K562 treated with DMSO at 1 percent for 24 hours (cell line): ENCODE measurements around the gene DDHD1. TPM values are rescaled to one million over a fixed set of nuclear protein-coding genes. Genes with fewer than 3 reads are reported as not detected.

ENCODE experiments used
- total RNA-seq: library from RNA; unstranded; fragments of 300-600 nt; gene quantifications from 2 replicates; pipeline ENCODE4 v1.2.3, GENCODE V29; 2022; ENCODE audit warnings: low read depth; ENCODE audit not compliant: insufficient read depth

Gene DDHD1
- total RNA-seq = 3.3 and 3.5 TPM in 2 replicates

DNA sequence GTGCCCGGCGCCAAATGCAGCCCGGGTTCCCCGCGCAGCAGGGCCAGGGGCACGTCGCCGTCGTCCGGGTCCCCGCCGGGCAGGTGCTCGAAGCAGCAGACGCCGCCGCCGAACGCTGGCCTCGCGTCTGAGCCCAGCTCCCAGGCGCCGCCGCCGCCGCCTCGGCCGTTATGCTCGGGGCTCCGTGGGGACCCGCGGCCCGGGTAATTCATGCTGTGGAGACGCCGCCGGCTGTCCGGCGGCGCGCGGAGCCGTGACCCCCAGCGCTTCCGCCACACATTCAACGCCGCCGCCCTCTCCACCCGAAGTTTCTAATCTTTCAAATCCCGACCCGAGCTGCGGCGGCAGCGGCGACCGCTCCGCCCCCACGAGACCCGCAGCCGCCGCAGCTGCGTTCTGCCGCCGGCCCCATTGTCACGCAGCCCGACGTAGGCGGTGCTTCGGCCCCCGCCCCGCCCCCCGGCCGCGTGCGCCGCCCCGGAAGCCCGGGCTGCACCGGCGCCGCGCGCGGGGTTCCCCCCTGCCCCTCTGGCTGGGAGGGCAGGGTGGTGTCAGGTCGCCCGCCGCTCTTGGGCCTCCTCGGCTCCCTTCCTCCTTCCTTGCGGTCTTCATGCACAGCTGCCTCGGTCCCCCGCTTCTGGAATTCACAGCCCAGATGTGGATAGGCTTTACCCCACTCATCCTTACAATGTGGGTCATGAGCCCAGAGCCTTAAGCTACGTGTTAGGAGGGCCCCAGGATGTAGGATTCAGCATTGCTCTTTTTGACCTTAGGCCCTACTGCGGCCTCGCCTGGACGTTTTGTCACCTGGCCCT, at the start of gene DDHD1:
TSS of gene DDHD1 (minus strand) at position 437 of the 815 bp plus-strand sequence. CDS start at position 212, 225 bp downstream.

Other genes with a start within 250 kb of the DDHD1 start
- gene FERMT2, start 202.3 kb downstream of the DDHD1 start, total RNA-seq = 3.5 and 4.5 TPM in 2 replicates